ENCODE results near the gene EXOC3.

EXOC3 gene

GRCh38 chr5:446066-446882 is 3.3 kb downstream of the EXOC3 start:
- DNase-seq (ENCODE audit: low spot score): no peak

GRCh38 chr5:446883-447263 is 3.9 kb downstream of the EXOC3 start:
- peak; percentile 75 for DNase-seq (ENCODE audit: low spot score)
- TF ChIP-seq CTCF (IDR thresholded peaks at IDR 0.05; ENCODE audit: extremely low read depth, missing control alignments): no peak

More at GRCh38 chr5:446066-446882, 3.3 kb downstream of the EXOC3 start:
- no peak for TF ChIP-seq CTCF (IDR thresholded peaks at IDR 0.05; ENCODE audit: extremely low read depth, missing control alignments)

GRCh38 chr5:447501-447900 is 4.5 kb downstream of the EXOC3 start:
- TF ChIP-seq CTCF (IDR thresholded peaks at IDR 0.05; ENCODE audit: extremely low read depth, missing control alignments): no peak
- DNase-seq (ENCODE audit: low spot score): no peak

- DNase-seq (ENCODE audit: low spot score): no peak
- TF ChIP-seq CTCF (IDR thresholded peaks at IDR 0.05; ENCODE audit: extremely low read depth, missing control alignments): no peak
Measured at GRCh38 chr5:448061-448765, 5.2 kb downstream of the EXOC3 start.

- DNase-seq (ENCODE audit: low spot score): no peak
Measured at GRCh38 chr5:448766-449090, 5.8 kb downstream of the EXOC3 start.

GRCh38 chr5:449151-449550 is 6.2 kb downstream of the EXOC3 start:
- DNase-seq (ENCODE audit: low spot score): no peak
- no peak for TF ChIP-seq CTCF (IDR thresholded peaks at IDR 0.05; ENCODE audit: extremely low read depth, missing control alignments)

More at GRCh38 chr5:448766-449090, 5.8 kb downstream of the EXOC3 start:
- no peak for TF ChIP-seq CTCF (IDR thresholded peaks at IDR 0.05; ENCODE audit: extremely low read depth, missing control alignments)
